Osteocyte (in vitro differentiated cells): ENCODE data around the gene ZNF593OS. TPM values are rescaled to one million over a fixed set of nuclear protein-coding genes. Genes with fewer than 3 reads are reported as not detected.

Experiments used
- DNase-seq: peaks from one replicate; pipeline ENCODE4 v3.0.0; 2021; ENCODE audit warnings: mixed read lengths; ENCODE audit not compliant: unreplicated experiment; ENCODE audit errors: extremely low spot score
- H3K27ac Mint-ChIP-seq: one replicate; pipeline ENCODE4 v1.8.0; 2021; ENCODE audit warnings: mild to moderate bottlenecking, mixed read lengths; ENCODE audit not compliant: unreplicated experiment
- H3K27me3 Mint-ChIP-seq: one replicate; pipeline ENCODE4 v1.8.0; 2021; ENCODE audit warnings: mixed read lengths; ENCODE audit not compliant: unreplicated experiment
- H3K36me3 Mint-ChIP-seq: one replicate; pipeline ENCODE4 v1.8.0; 2021; ENCODE audit warnings: mixed read lengths; ENCODE audit not compliant: unreplicated experiment
- H3K4me1 Mint-ChIP-seq: one replicate; pipeline ENCODE4 v1.8.0; 2021; ENCODE audit warnings: mixed read lengths; ENCODE audit not compliant: unreplicated experiment
- H3K4me3 Mint-ChIP-seq: one replicate; pipeline ENCODE4 v1.8.0; 2021; ENCODE audit warnings: mild to moderate bottlenecking, moderate library complexity, mixed read lengths; ENCODE audit not compliant: unreplicated experiment
- H3K9me3 Mint-ChIP-seq: one replicate; pipeline ENCODE4 v1.8.0; 2021; ENCODE audit warnings: mixed read lengths; ENCODE audit not compliant: unreplicated experiment
- total RNA-seq: library from RNA; stranded (reverse); gene quantifications from 2 replicates; pipeline ENCODE4 v1.2.1, GENCODE V29; 2021
- TF ChIP-seq, protein P1 (sequence below): fragments of 200-600 bp; sonication (generic); IDR thresholded peaks from 2 replicates; pipeline ENCODE4 v1.5.0; 2021; ENCODE audit warnings: antibody characterized with exemption, mild to moderate bottlenecking, moderate library complexity

ZNF593OS gene
- total RNA-seq, 1 donor from 2014 or later = not detected

DNA sequence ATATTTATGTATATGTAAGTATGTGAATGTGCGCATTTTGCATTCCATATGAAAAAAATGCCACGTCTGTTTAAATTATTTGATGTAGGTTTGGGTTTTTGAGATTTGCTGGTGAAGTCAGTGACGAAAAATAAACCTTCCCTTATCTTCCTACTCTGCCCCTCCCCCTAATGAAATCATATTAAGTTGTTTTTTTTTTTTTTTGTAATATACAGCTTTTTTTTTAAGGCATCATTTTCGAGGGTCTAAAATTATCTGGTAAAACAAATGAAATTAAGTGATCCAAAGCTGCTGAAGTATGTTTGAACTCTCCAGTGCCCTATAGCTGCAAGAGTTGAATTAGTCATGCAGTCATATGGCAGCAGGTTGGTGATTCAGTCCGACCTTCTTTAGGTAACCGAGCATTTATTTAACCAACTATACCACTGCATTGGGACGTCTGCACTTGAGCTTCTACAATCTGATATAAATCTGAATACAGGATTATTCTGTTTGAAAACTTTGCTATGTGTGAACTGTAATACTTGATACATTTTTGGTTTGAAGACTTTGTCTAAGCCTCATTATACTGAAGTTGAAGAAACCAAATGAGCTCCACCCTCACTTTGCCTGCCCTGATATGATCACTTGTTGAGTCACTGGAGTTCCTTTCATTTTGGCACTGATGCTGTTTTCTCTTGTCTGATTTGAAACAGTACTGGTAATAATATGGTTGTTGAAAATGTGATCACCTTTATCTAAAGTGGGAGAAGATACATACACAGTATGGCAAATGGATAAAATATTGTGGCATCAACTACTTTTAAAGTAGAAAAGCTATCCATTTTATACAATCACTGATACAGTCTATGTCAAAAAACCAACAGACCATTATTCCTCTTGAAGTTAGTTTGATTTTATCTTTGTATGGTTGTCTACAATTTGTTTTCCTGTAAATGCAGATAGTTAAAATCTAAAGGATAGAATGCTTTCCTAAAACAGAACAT is 48.4 kb downstream of the ZNF593OS start:
- Mint-ChIP-seq H3K27ac (no peak overlapping the region), H3K4me3 (no peak overlapping the region)
- no peak for DNase-seq

DNA sequence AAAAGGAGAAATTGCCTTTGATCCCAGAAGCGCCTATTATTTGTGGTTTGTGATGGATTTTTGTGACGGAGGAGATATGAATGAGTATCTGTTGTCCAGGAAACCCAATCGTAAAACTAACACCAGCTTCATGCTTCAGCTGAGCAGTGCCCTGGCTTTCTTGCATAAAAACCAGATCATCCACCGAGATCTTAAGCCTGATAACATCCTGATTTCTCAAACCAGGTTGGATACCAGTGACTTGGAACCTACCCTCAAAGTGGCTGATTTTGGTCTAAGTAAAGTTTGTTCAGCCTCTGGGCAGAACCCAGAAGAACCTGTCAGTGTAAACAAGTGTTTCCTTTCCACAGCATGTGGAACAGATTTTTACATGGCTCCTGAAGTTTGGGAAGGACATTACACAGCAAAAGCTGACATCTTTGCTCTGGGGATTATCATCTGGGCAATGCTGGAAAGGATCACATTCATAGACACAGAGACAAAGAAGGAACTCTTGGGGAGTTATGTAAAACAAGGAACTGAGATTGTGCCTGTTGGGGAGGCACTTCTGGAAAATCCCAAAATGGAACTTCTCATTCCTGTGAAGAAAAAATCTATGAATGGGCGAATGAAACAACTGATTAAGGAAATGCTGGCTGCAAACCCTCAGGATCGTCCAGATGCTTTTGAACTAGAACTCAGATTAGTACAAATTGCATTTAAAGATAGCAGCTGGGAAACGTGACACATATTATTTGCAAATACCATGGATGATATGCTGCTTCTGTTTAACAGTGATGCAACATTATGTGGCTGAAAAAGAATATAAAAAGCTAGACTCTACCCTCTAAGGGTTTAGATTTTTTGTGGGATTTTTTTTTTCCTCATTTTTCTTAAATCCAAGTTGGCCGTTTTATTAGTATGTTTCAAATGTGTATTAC is 49.5 kb downstream of the ZNF593OS start:
- no peaks in the 10 kb centered on the region for H3K4me1 Mint-ChIP-seq
- peaks cover 29% of the 10 kb centered on the region for H3K36me3 Mint-ChIP-seq

More for the DNA sequence above, 48.4 kb downstream of the ZNF593OS start:
- Mint-ChIP-seq H3K27me3 (no peaks in the 10 kb centered on the region), H3K9me3 (no peaks in the 10 kb centered on the region), H3K36me3 (peaks cover 26% of the 10 kb centered on the region), H3K4me1 (no peaks in the 10 kb centered on the region)
- TF ChIP-seq, protein P1, sequence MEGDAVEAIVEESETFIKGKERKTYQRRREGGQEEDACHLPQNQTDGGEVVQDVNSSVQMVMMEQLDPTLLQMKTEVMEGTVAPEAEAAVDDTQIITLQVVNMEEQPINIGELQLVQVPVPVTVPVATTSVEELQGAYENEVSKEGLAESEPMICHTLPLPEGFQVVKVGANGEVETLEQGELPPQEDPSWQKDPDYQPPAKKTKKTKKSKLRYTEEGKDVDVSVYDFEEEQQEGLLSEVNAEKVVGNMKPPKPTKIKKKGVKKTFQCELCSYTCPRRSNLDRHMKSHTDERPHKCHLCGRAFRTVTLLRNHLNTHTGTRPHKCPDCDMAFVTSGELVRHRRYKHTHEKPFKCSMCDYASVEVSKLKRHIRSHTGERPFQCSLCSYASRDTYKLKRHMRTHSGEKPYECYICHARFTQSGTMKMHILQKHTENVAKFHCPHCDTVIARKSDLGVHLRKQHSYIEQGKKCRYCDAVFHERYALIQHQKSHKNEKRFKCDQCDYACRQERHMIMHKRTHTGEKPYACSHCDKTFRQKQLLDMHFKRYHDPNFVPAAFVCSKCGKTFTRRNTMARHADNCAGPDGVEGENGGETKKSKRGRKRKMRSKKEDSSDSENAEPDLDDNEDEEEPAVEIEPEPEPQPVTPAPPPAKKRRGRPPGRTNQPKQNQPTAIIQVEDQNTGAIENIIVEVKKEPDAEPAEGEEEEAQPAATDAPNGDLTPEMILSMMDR = no peak

DNA sequence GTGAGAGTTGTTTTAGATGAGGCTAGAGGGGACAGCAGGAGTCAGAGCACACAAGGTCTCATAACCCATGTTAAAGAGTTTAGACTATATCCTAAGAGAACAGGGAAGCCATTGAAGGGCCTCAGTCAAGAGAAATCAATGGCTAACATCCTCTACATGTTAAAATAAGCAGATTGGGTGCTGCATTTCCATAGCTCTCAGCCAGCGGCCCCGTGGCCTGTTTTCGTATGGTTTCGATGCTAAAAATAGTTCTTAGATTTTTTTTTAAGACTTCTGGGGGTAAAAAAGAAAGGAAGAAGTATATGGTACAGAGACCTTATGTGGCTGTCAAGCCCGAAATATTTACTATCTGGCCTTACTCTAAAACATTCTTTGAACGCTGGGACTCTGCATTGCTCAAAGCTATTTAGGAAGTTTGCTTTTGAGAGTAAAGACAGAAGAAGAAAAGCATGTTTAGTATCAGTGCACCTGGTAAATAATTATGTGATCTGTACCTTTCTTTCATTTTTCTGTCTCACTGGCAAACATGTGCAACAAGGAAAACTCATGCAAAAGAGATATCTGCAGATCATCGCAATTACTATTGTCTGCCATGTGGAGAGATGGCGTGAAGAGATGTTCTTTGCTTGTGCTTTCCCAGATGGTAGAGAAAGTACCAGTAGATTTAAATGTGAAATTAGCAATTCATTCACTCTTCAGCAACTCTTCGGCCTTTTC is 51.6 kb downstream of the ZNF593OS start:
- no peak overlapping the region for H3K4me3 Mint-ChIP-seq
- H3K36me3 Mint-ChIP-seq = peaks cover 27% of the 10 kb centered on the region
- H3K4me1 Mint-ChIP-seq = no peaks in the 10 kb centered on the region
- H3K27ac Mint-ChIP-seq = no peak overlapping the region
- H3K27me3 Mint-ChIP-seq = no peaks in the 10 kb centered on the region
- TF ChIP-seq, protein P1 = no peak
- DNase-seq = peak; percentile 3
- H3K9me3 Mint-ChIP-seq = no peaks in the 10 kb centered on the region

More for the DNA sequence above, 49.5 kb downstream of the ZNF593OS start:
- Mint-ChIP-seq H3K27ac (no peak overlapping the region), H3K27me3 (no peaks in the 10 kb centered on the region), H3K9me3 (no peaks in the 10 kb centered on the region), H3K4me3 (no peak overlapping the region)
- TF ChIP-seq, protein P1 = no peak
- no peak for DNase-seq

Other genes starting within 250 kb of the ZNF593OS start
- 8.4 and 10.4 TPM in 2 replicates for gene PAFAH2, start 173.8 kb downstream of the ZNF593OS start, total RNA-seq
- 0.30 and 0.34 TPM in 2 replicates for gene EXTL1, start 150.1 kb downstream of the ZNF593OS start, total RNA-seq
- not detected in 2 replicates for gene SLC30A2, start 125.7 kb downstream of the ZNF593OS start, total RNA-seq
- gene TRIM63, start 104.2 kb downstream of the ZNF593OS start, total RNA-seq = 0.21 TPM in 1 of 2 replicates, not detected in the other
- 7.6 and 7.8 TPM in 2 replicates for gene PDIK1L, start 60.0 kb downstream of the ZNF593OS start, total RNA-seq
- not detected in 2 replicates for gene FAM110D, start 12.8 kb downstream of the ZNF593OS start, total RNA-seq
- not detected in 2 replicates for gene C1orf232, start 2.9 kb downstream of the ZNF593OS start, total RNA-seq
- 26.8 and 28.6 TPM in 2 replicates for gene ZNF593, start 1.9 kb downstream of the ZNF593OS start, total RNA-seq
- 0.89 and 1.1 TPM in 2 replicates for gene CNKSR1, start 5.7 kb upstream of the ZNF593OS start, total RNA-seq
- gene CATSPER4, start 18.8 kb upstream of the ZNF593OS start, total RNA-seq = not detected in 2 replicates
- gene CEP85, start 62.4 kb upstream of the ZNF593OS start, total RNA-seq = 16.5 and 17.7 TPM in 2 replicates
- gene SH3BGRL3, start 108.3 kb upstream of the ZNF593OS start, total RNA-seq = 138 and 140 TPM in 2 replicates
- gene UBXN11, start 134.8 kb upstream of the ZNF593OS start, total RNA-seq = 16.6 and 17.0 TPM in 2 replicates
- gene CD52, start 146.1 kb upstream of the ZNF593OS start, total RNA-seq = not detected in 2 replicates
- not detected in 2 replicates for gene CRYBG2, start 182.3 kb upstream of the ZNF593OS start, total RNA-seq
- not detected in 2 replicates for gene ZNF683, start 200.9 kb upstream of the ZNF593OS start, total RNA-seq
- not detected in 2 replicates for gene LIN28A, start 239.0 kb upstream of the ZNF593OS start, total RNA-seq